Measurements from ENCODE around the gene PLA2G12B. TPM values are rescaled to one million over a fixed set of nuclear protein-coding genes. Genes with fewer than 3 reads are reported as not detected.

PLA2G12B gene
- total RNA-seq, 1 donor from 2014 or later, result not detected

DNA sequence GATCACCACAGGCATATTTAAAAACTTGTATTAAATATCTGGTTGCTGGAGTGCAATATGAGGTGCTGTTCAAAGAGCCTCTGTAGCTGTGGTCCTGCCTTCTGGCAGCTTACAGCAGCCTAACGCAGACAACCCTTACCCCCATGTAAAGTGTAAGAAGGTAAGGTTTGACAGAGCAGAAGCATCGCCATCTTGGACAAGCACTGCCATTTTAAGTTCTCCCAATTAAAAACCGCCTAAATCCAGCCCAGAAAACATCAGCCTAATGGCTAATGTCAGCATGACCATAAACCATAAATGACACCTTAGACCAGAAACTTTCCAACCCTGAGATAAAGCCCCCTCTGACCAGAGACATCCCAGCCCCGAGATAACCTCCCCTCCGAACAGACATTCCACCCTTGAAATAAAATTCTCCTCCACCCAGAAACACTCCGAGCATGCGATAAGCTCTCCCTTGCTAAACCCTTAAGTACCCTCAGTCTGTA is 66.4 kb downstream of the PLA2G12B start:
- TF ChIP-seq POLR2AphosphoS5 (IDR thresholded peaks at IDR 0.05; ENCODE audit: insufficient read depth in 1 of 2, low read depth in 1 of 2), result no peak
- Histone ChIP-seq H3K36me3 (peaks cover 0 to 4% of the 10 kb centered on the region in 2 donors), H3K9me3 (no peaks in the 10 kb centered on the region), H3K27ac (no peak overlapping the region), H3K27me3 (no peaks in the 10 kb centered on the region), H3K4me1 (no peaks in the 10 kb centered on the region), H3K4me3 (no peak overlapping the region)
- intact Hi-C loops (cut with DNase I), result no loop called here
- DNase-seq (ENCODE audit: extremely low spot score in 2 of 2), result no peak

DNA sequence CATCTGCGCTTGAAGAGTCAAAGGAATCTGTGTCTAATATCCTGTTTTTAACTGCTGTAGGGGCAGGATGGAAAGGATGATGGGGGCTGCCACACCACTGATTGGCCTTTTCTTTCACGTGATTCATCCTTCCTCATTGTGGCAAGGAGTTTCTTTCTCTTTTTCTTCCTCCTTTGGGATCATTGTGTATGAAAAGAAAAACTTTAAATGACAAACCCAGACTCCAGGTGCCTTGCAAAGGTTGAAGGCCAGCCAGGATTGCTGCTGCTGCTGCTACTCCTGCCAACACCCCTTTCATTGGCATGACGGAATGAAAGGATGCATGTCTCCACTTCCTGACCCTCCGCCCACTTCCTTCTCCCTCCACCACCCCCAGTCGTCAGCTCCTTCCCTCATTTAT is 67.6 kb downstream of the PLA2G12B start:
- intact Hi-C loops (cut with DNase I), result no loop called here
- peaks cover 0 to 4% of the 10 kb centered on the region in 2 donors for H3K36me3 ChIP-seq
- no peak overlapping the region for H3K4me3 ChIP-seq
- H3K27ac ChIP-seq, result no peak overlapping the region
- TF ChIP-seq POLR2A (IDR thresholded peaks at IDR 0.05) (no peak), POLR2AphosphoS5 (IDR thresholded peaks at IDR 0.05; ENCODE audit: insufficient read depth in 1 of 2, low read depth in 1 of 2) (no peak), CTCF (IDR thresholded peaks at IDR 0.05) (no peak)
- H3K9me3 ChIP-seq, result no peaks in the 10 kb centered on the region
- H3K4me1 ChIP-seq, result no peaks in the 10 kb centered on the region
- DNase-seq (ENCODE audit: extremely low spot score in 2 of 2), result no peak
- no peaks in the 10 kb centered on the region for H3K27me3 ChIP-seq

GRCh38 chr10:72886621-72887020 is 68.0 kb downstream of the PLA2G12B start:
- no peaks in the 10 kb centered on the region for H3K27me3 ChIP-seq
- H3K4me3 ChIP-seq, result no peak overlapping the region
- peaks cover 0 to 4% of the 10 kb centered on the region in 2 donors for H3K36me3 ChIP-seq
- H3K9me3 ChIP-seq, result no peaks in the 10 kb centered on the region
- no peak overlapping the region for H3K27ac ChIP-seq
- intact Hi-C loops (cut with DNase I), result no loop called here
- TF ChIP-seq POLR2AphosphoS5 (IDR thresholded peaks at IDR 0.05; ENCODE audit: insufficient read depth in 1 of 2, low read depth in 1 of 2) (no peak), POLR2A (IDR thresholded peaks at IDR 0.05) (no peak), CTCF (IDR thresholded peaks at IDR 0.05) (no peak)
- no peaks in the 10 kb centered on the region for H3K4me1 ChIP-seq
- no peak for DNase-seq (ENCODE audit: extremely low spot score in 2 of 2)

GRCh38 chr10:72885953-72886352 is 68.7 kb downstream of the PLA2G12B start:
- Histone ChIP-seq H3K4me1 (no peaks in the 10 kb centered on the region), H3K36me3 (peaks cover 0 to 4% of the 10 kb centered on the region in 2 donors), H3K4me3 (no peak overlapping the region), H3K9me3 (no peaks in the 10 kb centered on the region), H3K27ac (no peak overlapping the region), H3K27me3 (no peaks in the 10 kb centered on the region)
- TF ChIP-seq POLR2AphosphoS5 (IDR thresholded peaks at IDR 0.05; ENCODE audit: insufficient read depth in 1 of 2, low read depth in 1 of 2), result no peak
- no peak for TF ChIP-seq POLR2A (IDR thresholded peaks at IDR 0.05)
- no peak for TF ChIP-seq CTCF (IDR thresholded peaks at IDR 0.05)
- intact Hi-C loops (cut with DNase I), result no loop called here
- DNase-seq (ENCODE audit: extremely low spot score in 2 of 2), result no peak

Other genes with a start within 250 kb of the PLA2G12B start
- not detected for gene OIT3, start 61.1 kb downstream of the PLA2G12B start, total RNA-seq
- 12.5 TPM for gene P4HA1, start 142.1 kb upstream of the PLA2G12B start, total RNA-seq
- 2.9 TPM for gene NUDT13, start 155.6 kb upstream of the PLA2G12B start, total RNA-seq
- gene ECD, start 213.2 kb upstream of the PLA2G12B start, total RNA-seq, result 26.5 TPM
- gene FAM149B1, start 213.3 kb upstream of the PLA2G12B start, total RNA-seq, result 25.8 TPM